Chondrocyte (in vitro differentiated cells): ENCODE data around the gene MAML3. TPM values are rescaled to one million over a fixed set of nuclear protein-coding genes. Genes with fewer than 3 reads are reported as not detected.

Source experiments
- DNase-seq: peaks from one replicate; pipeline ENCODE4 v3.0.0; 2021; ENCODE audit warnings: mixed read lengths, low spot score
- H3K27ac Mint-ChIP-seq: one replicate; pipeline ENCODE4 v1.8.0; 2021; ENCODE audit warnings: mild to moderate bottlenecking, moderate library complexity, mixed read lengths; ENCODE audit not compliant: unreplicated experiment
- H3K27me3 Mint-ChIP-seq: 2 replicates; pipeline ENCODE4 v1.8.0; 2021; ENCODE audit warnings: low read depth, mixed read lengths
- H3K36me3 Mint-ChIP-seq: 2 replicates; pipeline ENCODE4 v1.8.0; 2021; ENCODE audit warnings: low read depth, mixed read lengths
- H3K4me1 Mint-ChIP-seq: 2 replicates; pipeline ENCODE4 v1.8.0; 2021; ENCODE audit warnings: low read depth, mild to moderate bottlenecking, mixed read lengths
- H3K4me3 Mint-ChIP-seq: one replicate; pipeline ENCODE4 v1.8.0; 2021; ENCODE audit warnings: mild to moderate bottlenecking, moderate library complexity, mixed read lengths; ENCODE audit not compliant: unreplicated experiment
- H3K9me3 Mint-ChIP-seq: 2 replicates; pipeline ENCODE4 v1.8.0; 2021; ENCODE audit warnings: low read depth, mixed read lengths
- CTCF ChIP-seq: fragments of 200-600 bp; sonication (generic); IDR thresholded peaks from 2 replicates; pipeline ENCODE4 v1.5.0; 2021; ENCODE audit warnings: antibody characterized with exemption, mild to moderate bottlenecking, moderate library complexity
- total RNA-seq: library from RNA; stranded (reverse); gene quantifications from 3 replicates; pipeline ENCODE4 v1.2.1, GENCODE V29; 2021

MAML3 gene
- total RNA-seq, 1 donor from 2014 or later: 1.6 TPM

- Mint-ChIP-seq H3K27ac (no peak overlapping the region), H3K4me3 (no peak overlapping the region), H3K4me1 (peaks cover 24% of the 10 kb centered on the region), H3K36me3 (peaks cover 15% of the 10 kb centered on the region), H3K27me3 (no peaks in the 10 kb centered on the region), H3K9me3 (no peaks in the 10 kb centered on the region)
- TF ChIP-seq CTCF: no peak
- no peak for DNase-seq
Measured at GRCh38 chr4:139686988-139687387, 467.0 kb downstream of the MAML3 start.

- peaks cover 17% of the 10 kb centered on the region for H3K36me3 Mint-ChIP-seq
- H3K27ac Mint-ChIP-seq: no peak overlapping the region
- no peak for TF ChIP-seq CTCF
- peaks cover 24% of the 10 kb centered on the region for H3K4me1 Mint-ChIP-seq
- no peaks in the 10 kb centered on the region for H3K9me3 Mint-ChIP-seq
- no peak overlapping the region for H3K4me3 Mint-ChIP-seq
- no peak for DNase-seq
- H3K27me3 Mint-ChIP-seq: no peaks in the 10 kb centered on the region
Measured at GRCh38 chr4:139686130-139686529, 467.9 kb downstream of the MAML3 start.

- Mint-ChIP-seq H3K27ac (no peak overlapping the region), H3K36me3 (peaks cover 19% of the 10 kb centered on the region)
Measured at GRCh38 chr4:139685180-139685579, 468.8 kb downstream of the MAML3 start.

GRCh38 chr4:139684351-139684750 is 469.6 kb downstream of the MAML3 start:
- Mint-ChIP-seq H3K36me3 (peaks cover 23% of the 10 kb centered on the region), H3K4me3 (no peak overlapping the region), H3K27ac (no peak overlapping the region), H3K27me3 (no peaks in the 10 kb centered on the region), H3K4me1 (peaks cover 24% of the 10 kb centered on the region), H3K9me3 (no peaks in the 10 kb centered on the region)
- no peak for DNase-seq
- no peak for TF ChIP-seq CTCF

More at GRCh38 chr4:139685180-139685579, 468.8 kb downstream of the MAML3 start:
- no peak for TF ChIP-seq CTCF
- Mint-ChIP-seq H3K27me3 (no peaks in the 10 kb centered on the region), H3K4me3 (no peak overlapping the region), H3K9me3 (no peaks in the 10 kb centered on the region), H3K4me1 (peaks cover 24% of the 10 kb centered on the region)
- DNase-seq: no peak

- no peak overlapping the region for H3K4me3 Mint-ChIP-seq
Measured at GRCh38 chr4:139682741-139683151, 471.2 kb downstream of the MAML3 start.

More at GRCh38 chr4:139682741-139683151, 471.2 kb downstream of the MAML3 start:
- Mint-ChIP-seq H3K36me3 (peaks cover 23% of the 10 kb centered on the region), H3K27ac (no peak overlapping the region), H3K4me1 (peaks cover 24% of the 10 kb centered on the region), H3K9me3 (no peaks in the 10 kb centered on the region), H3K27me3 (no peaks in the 10 kb centered on the region)
- no peak for TF ChIP-seq CTCF
- DNase-seq: no peak
